ENCODE results near the gene CAP2.

The CAP2 gene

GRCh38 chr6:17442196-17442595 lies 48.8 kb downstream of the CAP2 start:
- no peak for FAIRE-seq

- no peak for FAIRE-seq
Observed at GRCh38 chr6:17446713-17447112, 53.3 kb downstream of the CAP2 start.

GRCh38 chr6:17448165-17448564 lies 54.8 kb downstream of the CAP2 start:
- FAIRE-seq: no peak

- no peak for FAIRE-seq
Observed at GRCh38 chr6:17450397-17450796, 57.0 kb downstream of the CAP2 start.

GRCh38 chr6:17450832-17451231 lies 57.4 kb downstream of the CAP2 start:
- no peak for FAIRE-seq

GRCh38 chr6:17452096-17452495 lies 58.7 kb downstream of the CAP2 start:
- no peak for FAIRE-seq

GRCh38 chr6:17454316-17455005 lies 61.1 kb downstream of the CAP2 start:
- no peak for FAIRE-seq

GRCh38 chr6:17455919-17456318 lies 62.5 kb downstream of the CAP2 start:
- no peak for FAIRE-seq

- no peak for FAIRE-seq
Observed at GRCh38 chr6:17456711-17457110, 63.3 kb downstream of the CAP2 start.

- FAIRE-seq: no peak
Observed at GRCh38 chr6:17457405-17457804, 64.0 kb downstream of the CAP2 start.

GRCh38 chr6:17457956-17458355 lies 64.6 kb downstream of the CAP2 start:
- no peak for FAIRE-seq

GRCh38 chr6:17458966-17459365 lies 65.6 kb downstream of the CAP2 start:
- FAIRE-seq: no peak

GRCh38 chr6:17460862-17461261 lies 67.5 kb downstream of the CAP2 start:
- no peak for FAIRE-seq

GRCh38 chr6:17466147-17466546 lies 72.8 kb downstream of the CAP2 start:
- FAIRE-seq: no peak

GRCh38 chr6:17466707-17467106 lies 73.3 kb downstream of the CAP2 start:
- no peak for FAIRE-seq

GRCh38 chr6:17469006-17469832 lies 75.8 kb downstream of the CAP2 start:
- FAIRE-seq: no peak

GRCh38 chr6:17470202-17470937 lies 77.0 kb downstream of the CAP2 start:
- FAIRE-seq: no peak

GRCh38 chr6:17470938-17471327 lies 77.5 kb downstream of the CAP2 start:
- FAIRE-seq: no peak

GRCh38 chr6:17472653-17473183 lies 79.3 kb downstream of the CAP2 start:
- FAIRE-seq: no peak

- no peak for FAIRE-seq
Observed at GRCh38 chr6:17473554-17473953, 80.2 kb downstream of the CAP2 start.

- no peak for FAIRE-seq
Observed at GRCh38 chr6:17474289-17474688, 80.9 kb downstream of the CAP2 start.

GRCh38 chr6:17475606-17476244 lies 82.3 kb downstream of the CAP2 start:
- no peak for FAIRE-seq

GRCh38 chr6:17476511-17476910 lies 83.1 kb downstream of the CAP2 start:
- no peak for FAIRE-seq

Data from TTC549 (cell line).